ENCODE data around the gene BMPR1A. TPM values are rescaled to one million over a fixed set of nuclear protein-coding genes. Genes with fewer than 3 reads are reported as not detected.
A peak's percentile ranks its signal among the peaks of the same experiment; 100 is the strongest.
"Not testable (repeated sequence)": the region's sequence is repeated elsewhere in the genome, so short reads cannot be mapped to it uniquely, and the experiment has no call there.

BMPR1A gene
- total RNA-seq, 2 donors from 2014 or later: 46.2 to 56.8 TPM

DNA sequence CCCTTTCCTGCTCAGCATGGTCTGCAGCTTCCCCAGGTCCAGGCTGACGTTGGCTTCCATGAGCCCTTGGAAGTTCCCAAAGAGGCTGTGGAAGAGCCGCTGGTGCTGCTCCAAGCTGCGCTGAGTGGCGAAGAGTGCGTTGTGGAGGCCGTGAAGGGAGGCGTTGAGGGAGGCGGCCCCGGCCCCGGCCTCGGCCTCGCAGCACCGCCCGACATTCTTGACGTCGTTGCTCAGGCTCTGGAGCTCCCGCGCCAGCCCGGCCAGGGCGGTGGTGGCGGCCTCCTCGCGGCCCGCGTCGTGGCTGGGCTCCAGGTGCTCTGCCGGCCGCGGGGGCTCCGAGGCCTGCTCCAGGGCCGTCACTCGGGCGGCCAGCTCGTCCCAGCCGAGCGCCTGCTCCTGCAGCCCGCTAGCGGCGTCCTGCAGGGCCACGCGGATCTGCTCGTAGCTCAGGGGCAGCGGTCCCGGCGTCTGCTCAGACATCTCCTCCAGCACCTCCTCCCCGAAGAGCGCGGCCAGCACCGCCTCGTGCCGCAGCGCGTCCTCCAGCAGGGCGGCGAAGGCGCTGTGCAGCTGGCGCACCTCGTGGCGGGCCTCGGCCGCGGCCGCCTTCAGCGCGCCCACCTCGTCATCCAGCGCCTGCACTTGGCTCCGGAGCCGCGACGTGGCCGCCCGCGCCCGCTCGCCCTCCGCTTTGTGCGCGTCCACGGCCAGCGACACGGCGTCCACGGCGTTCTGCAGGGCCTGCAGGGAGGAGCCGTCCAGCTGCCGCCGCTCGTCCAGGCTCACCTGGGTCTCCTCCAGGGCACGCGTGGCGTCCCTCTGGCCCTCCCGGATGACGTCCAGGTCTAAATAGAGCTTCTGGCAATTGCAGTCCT lies 186.3 kb downstream of the BMPR1A start:
- ATAC-seq: peak in 1 of 2 donors; percentile 9
- intact Hi-C loops (cut with DNase I): no loop called here
- DNase-seq: peak; percentile 34

- ATAC-seq (no peak), DNase-seq (no peak)
- intact Hi-C loops (cut with DNase I): no loop called here
These were observed 187.1 kb downstream of the BMPR1A start for GRCh38 chr10:86943316-86944030.

- no peak for DNase-seq
- no peak for ATAC-seq
- intact Hi-C loops (cut with DNase I): no loop called here
These were observed 187.6 kb downstream of the BMPR1A start for GRCh38 chr10:86944031-86944419.

- intact Hi-C loops (cut with DNase I): no loop called here
- ATAC-seq: no peak
- no peak for DNase-seq
These were observed 188.1 kb downstream of the BMPR1A start for GRCh38 chr10:86944471-86944870.

- ATAC-seq: no peak
- intact Hi-C loops (cut with DNase I): no loop called here
These were observed 188.5 kb downstream of the BMPR1A start for GRCh38 chr10:86944907-86945306.

DNA sequence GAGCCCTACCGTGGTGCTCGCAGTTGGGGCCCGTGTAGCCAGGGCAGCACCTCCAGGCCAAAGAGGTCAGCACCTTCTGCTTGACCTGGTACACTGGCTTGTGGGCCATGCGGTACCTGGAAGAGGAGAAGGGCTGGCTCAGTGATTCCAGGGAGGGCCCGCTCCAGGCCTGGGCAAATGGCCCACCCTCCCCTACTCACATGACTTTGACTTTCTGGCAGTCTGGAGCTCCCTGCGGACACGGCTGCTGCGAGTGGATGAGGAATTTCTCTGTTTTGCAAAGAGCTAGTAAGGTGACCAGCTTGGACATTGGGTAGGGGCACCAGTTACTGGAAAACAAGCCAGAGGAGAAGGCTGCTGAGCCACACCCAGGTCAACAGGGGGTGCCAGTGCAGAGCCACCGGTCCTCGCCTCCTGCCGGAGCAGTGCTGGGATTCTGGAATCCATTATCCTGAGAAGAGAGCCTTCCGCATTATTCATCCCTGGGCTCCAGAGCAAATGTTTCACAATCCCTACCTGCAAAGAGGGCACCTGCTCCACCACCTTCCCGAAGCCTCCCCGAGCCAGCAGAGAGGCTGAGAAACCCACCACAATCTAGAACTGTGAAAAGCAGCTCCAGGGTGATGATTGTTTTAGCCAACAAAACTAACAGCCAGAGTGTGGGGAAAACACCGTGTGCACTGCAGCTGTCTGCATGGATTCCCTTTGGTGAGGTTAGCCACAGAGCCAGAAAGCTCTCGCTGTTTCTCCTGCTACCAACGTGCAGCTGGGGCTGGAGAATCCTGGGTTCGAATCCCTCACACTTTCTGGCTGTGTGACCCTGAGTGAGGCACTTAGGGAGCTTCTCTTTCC lies 189.2 kb downstream of the BMPR1A start:
- peak; percentile 30 for DNase-seq
- intact Hi-C loops (cut with DNase I): no loop called here
- ATAC-seq: peak; percentile 41 to 57

More at GRCh38 chr10:86944907-86945306, 188.5 kb downstream of the BMPR1A start:
- DNase-seq: no peak

DNA sequence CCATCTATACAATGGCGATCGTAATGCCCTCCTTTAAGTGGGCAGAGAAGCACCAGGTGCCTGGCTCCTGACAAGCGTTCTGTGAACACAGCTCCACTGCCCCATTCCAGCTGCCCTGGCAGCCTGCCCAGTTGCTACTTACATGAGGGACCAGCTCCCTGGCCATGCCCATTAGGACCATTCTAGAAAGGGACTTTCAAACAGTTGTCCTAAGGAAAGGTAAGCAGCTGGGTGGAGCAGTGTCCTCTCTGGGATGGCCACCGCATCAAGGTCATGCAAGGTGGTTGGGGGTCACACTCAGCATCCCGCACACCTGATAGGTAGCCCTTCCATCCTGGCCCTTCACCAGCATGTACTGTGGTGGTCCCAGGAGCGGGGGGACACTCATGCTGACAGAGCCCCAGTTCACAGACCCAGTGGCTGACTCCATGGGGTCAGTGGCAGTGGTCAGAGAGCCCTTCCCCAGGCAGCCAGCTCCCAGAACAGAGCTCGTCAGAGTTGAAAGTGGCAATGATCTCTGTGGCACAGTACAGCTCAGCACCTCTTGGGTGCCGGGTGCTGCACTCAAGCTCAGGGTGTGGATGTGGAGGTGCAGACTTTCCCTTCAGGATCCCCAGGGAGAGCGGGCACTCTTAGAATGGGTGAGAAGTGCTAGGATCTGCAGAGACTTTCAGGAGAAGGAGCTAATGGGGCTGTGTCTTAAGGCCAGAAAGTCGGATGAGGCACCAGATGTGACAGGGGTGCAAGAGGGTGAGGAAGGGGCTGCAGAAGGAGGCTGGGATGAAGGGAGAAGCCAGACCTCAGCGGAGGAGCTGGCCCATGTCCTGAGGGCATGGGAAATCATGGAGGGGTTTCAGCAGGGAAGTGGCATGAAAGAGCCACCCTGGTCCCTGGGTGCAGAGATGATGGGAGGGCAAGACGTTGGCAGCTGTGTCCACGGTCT lies 190.1 kb downstream of the BMPR1A start:
- DNase-seq (peak; percentile 74), ATAC-seq (peak in 1 of 2 donors; percentile 10)
- intact Hi-C loops (cut with DNase I): no loop called here

- ATAC-seq; intact Hi-C loops (cut with DNase I); DNase-seq: not testable (repeated sequence)
These were observed 191.4 kb downstream of the BMPR1A start for GRCh38 chr10:86947806-86948205.

GRCh38 chr10:86950349-86950748 lies 193.9 kb downstream of the BMPR1A start:
- ATAC-seq (no peak), DNase-seq (no peak)
- intact Hi-C loops (cut with DNase I): no loop called here

GRCh38 chr10:86951184-86951761 lies 194.9 kb downstream of the BMPR1A start:
- DNase-seq: no peak
- intact Hi-C loops (cut with DNase I): no loop called here
- ATAC-seq: no peak

GRCh38 chr10:86952106-86952505 lies 195.7 kb downstream of the BMPR1A start:
- DNase-seq: no peak
- intact Hi-C loops (cut with DNase I): no loop called here
- no peak for ATAC-seq

GRCh38 chr10:86952697-86953096 lies 196.3 kb downstream of the BMPR1A start:
- ATAC-seq; intact Hi-C loops (cut with DNase I); DNase-seq: not testable (repeated sequence)

DNA sequence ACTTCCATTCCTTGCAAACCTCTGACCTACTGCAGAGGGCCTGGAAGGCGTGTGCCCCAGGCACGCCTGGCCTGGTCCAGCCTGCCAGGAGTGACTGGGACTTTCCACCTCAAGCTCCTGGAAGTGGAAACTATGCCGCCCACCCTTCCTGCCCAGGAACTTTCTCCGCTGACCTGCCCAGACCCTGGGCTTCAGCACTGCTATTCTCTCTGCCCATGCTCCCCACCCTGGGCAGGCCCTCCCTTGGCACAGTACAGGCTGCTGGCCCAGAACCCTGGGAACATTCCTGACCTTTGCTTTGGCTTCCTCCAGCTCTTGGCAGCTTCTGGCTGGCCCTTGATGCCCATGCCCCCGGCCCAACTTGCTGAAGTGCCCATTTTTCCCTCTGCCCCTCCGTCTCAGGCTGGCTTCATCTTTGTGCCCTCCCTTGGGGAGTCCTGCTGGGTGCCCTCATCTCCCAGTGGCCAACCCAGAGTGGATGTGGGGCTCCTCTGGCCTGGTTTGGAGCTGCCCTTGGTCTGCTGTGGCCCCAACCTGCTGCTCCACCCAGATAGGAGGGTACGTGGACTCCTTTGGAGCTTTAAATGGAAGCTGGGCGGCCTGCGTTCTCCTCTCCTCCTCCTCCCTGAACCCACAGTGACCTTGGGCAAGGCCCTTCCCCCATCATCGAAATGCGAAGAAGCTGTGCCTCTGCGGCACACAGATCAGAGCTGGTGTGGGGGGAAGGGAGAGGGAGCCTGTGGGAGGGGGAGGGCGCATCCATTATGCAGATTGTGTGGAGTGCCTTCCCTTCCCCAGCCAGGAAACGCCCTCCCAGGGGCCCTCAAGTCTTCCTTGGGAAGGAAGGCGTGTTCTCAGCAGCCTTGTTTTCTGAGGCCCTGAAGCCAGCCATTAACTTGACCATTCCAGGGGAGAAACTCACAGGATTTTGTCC lies 197.6 kb downstream of the BMPR1A start:
- intact Hi-C loops (cut with DNase I): no loop called here
- DNase-seq: peak; percentile 88
- peak; percentile 76 to 78 for ATAC-seq

GRCh38 chr10:86954681-86955500 lies 198.5 kb downstream of the BMPR1A start:
- intact Hi-C loops (cut with DNase I): no loop called here
- ATAC-seq (no peak), DNase-seq (no peak)

DNA sequence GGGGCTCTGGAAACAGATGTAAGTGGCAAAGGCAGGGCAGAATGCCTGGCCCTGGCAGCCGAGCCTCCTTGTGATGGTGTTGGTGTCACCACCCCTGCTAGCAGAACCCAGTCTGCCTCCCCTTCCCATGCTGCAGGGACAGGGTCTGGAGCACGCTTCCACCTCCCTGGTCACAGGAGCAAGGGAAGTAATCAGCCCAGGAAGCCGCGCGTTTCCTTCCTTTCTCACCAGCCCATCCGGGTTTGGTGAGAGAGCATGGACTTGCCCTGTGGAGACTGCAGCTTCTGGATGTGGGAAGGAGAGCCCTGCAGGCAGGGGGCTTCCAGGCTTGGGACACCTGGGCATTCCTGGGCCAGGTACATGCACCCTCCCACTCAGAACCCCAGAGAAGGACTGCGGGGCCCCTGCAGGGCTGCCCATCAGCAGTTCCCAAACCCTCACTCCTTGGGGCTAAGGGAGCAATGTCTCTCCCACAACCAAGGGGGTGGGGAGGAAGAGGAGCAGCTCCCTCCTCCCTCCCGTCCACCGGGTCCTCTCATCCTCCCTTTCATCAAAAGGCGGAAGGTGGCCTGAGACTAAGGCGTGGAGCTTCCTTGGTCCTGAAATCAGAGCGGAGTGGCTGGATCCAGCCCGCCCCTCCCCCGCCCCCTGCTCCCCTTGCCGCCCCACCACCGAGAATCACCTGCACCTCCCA lies 199.2 kb downstream of the BMPR1A start:
- ATAC-seq: no peak
- intact Hi-C loops (cut with DNase I): no loop called here
- DNase-seq: peak; percentile 66
